Measurements from ENCODE around the gene RAD9A. TPM values are rescaled to one million over a fixed set of nuclear protein-coding genes. Genes with fewer than 3 reads are reported as not detected.

RAD9A gene
- polyA plus RNA-seq, 3 donors = 3.7 to 31.7 (median 3.8) TPM

DNA sequence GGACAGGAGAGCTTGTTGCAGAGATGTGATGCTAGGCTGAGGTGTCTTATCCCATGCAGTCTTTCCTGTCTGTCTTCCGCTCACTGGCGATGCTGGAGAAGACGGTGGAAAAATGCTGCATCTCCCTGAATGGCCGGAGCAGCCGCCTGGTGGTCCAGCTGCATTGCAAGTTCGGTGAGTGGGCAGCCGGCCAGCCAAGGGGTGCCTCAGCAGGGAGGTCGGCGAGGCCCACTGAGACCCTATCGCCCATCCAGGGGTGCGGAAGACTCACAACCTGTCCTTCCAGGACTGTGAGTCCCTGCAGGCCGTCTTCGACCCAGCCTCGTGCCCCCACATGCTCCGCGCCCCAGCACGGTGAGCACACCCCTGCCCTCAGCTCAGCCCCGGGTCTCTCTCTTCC is 1.7 kb downstream of the RAD9A start:
- Histone ChIP-seq H3K4me1 (ENCODE audit: control insufficient read depth in 1 of 2, insufficient read depth in 2 of 2, low read length in 2 of 2) (peaks cover 26 to 42% of the 10 kb centered on the region in 2 donors), H4K20me1 (ENCODE audit: insufficient read depth, low read length) (peaks cover 52% of the 10 kb centered on the region), H3K9ac (ENCODE audit: insufficient read depth, low read length, poor library complexity, severe bottlenecking) (no peak overlapping the region), H3K27me3 (ENCODE audit: control insufficient read depth in 2 of 2, insufficient read depth in 2 of 2, low read length in 2 of 2) (no peaks in the 10 kb centered on the region), H3K27ac (ENCODE audit: low read depth in 1 of 2, low read length in 2 of 2) (no peak overlapping the region), H3K4me2 (replicated peaks; ENCODE audit: extremely low read depth, low read length, poor library complexity, severe bottlenecking) (no peak overlapping the region), H3K9me3 (replicated peaks in 1 of 2; ENCODE audit: control insufficient read depth in 1 of 2, insufficient read depth in 1 of 2, low read length in 2 of 2) (no peaks in the 10 kb centered on the region), H3K36me3 (replicated peaks in 1 of 2; ENCODE audit: control insufficient read depth in 1 of 2, insufficient read depth in 2 of 2, low read length in 2 of 2) (peaks cover 21 to 36% of the 10 kb centered on the region in 2 donors), H2AFZ (ENCODE audit: insufficient read depth, low read depth, low read length, poor library complexity, severe bottlenecking) (no peak overlapping the region), H3K4me3 (replicated peaks in 1 of 3; ENCODE audit: low read depth in 2 of 3, low read length in 3 of 3) (no peak overlapping the region), H3K79me2 (ENCODE audit: insufficient read depth, low read length) (peaks cover 51% of the 10 kb centered on the region)
- Mint-ChIP-seq H3K27ac (no peak overlapping the region), H3K27me3 (ENCODE audit: low read depth in 3 of 3) (peaks cover 0 to 6% (median 1%) of the 10 kb centered on the region in 3 donors), H3K36me3 (peaks cover 26 to 27% of the 10 kb centered on the region in 2 donors), H3K4me3 (no peak overlapping the region), H3K9me3 (no peaks in the 10 kb centered on the region), H3K4me1 (peaks cover 46% of the 10 kb centered on the region)
- intact Hi-C loops (cut with micrococcal nuclease) = loop anchor here in 1 of 2 donors (5.0 to 10.0 kb wide), 2 partner anchors 34 to 549 kb away; partner anchors contain the start of genes RCE1 and RPS6KB2
- no peak for DNase-seq
- TF ChIP-seq, protein P1, sequence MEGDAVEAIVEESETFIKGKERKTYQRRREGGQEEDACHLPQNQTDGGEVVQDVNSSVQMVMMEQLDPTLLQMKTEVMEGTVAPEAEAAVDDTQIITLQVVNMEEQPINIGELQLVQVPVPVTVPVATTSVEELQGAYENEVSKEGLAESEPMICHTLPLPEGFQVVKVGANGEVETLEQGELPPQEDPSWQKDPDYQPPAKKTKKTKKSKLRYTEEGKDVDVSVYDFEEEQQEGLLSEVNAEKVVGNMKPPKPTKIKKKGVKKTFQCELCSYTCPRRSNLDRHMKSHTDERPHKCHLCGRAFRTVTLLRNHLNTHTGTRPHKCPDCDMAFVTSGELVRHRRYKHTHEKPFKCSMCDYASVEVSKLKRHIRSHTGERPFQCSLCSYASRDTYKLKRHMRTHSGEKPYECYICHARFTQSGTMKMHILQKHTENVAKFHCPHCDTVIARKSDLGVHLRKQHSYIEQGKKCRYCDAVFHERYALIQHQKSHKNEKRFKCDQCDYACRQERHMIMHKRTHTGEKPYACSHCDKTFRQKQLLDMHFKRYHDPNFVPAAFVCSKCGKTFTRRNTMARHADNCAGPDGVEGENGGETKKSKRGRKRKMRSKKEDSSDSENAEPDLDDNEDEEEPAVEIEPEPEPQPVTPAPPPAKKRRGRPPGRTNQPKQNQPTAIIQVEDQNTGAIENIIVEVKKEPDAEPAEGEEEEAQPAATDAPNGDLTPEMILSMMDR (IDR thresholded peaks at IDR 0.05) = no peak
- 92% methylated on average over 18 of the region's 18 CpGs for WGBS (ENCODE audit: insufficient coverage)

- Histone ChIP-seq H3K4me3 (replicated peaks in 1 of 3; ENCODE audit: low read depth in 2 of 3, low read length in 3 of 3) (no peak overlapping the region), H3K27me3 (ENCODE audit: control insufficient read depth in 2 of 2, insufficient read depth in 2 of 2, low read length in 2 of 2) (no peaks in the 10 kb centered on the region), H3K4me2 (replicated peaks; ENCODE audit: extremely low read depth, low read length, poor library complexity, severe bottlenecking) (no peak overlapping the region), H3K79me2 (ENCODE audit: insufficient read depth, low read length) (peaks cover 56% of the 10 kb centered on the region), H3K4me1 (ENCODE audit: control insufficient read depth in 1 of 2, insufficient read depth in 2 of 2, low read length in 2 of 2) (peaks cover 26 to 46% of the 10 kb centered on the region in 2 donors), H4K20me1 (ENCODE audit: insufficient read depth, low read length) (peaks cover 57% of the 10 kb centered on the region), H2AFZ (ENCODE audit: insufficient read depth, low read depth, low read length, poor library complexity, severe bottlenecking) (no peak overlapping the region), H3K27ac (ENCODE audit: low read depth in 1 of 2, low read length in 2 of 2) (no peak overlapping the region), H3K9me3 (replicated peaks in 1 of 2; ENCODE audit: control insufficient read depth in 1 of 2, insufficient read depth in 1 of 2, low read length in 2 of 2) (no peaks in the 10 kb centered on the region), H3K9ac (ENCODE audit: insufficient read depth, low read length, poor library complexity, severe bottlenecking) (no peak overlapping the region), H3K36me3 (replicated peaks in 1 of 2; ENCODE audit: control insufficient read depth in 1 of 2, insufficient read depth in 2 of 2, low read length in 2 of 2) (peaks cover 27 to 42% of the 10 kb centered on the region in 2 donors)
- peaks cover 28 to 32% of the 10 kb centered on the region in 2 donors for H3K36me3 Mint-ChIP-seq
- peaks cover 0 to 6% (median 0%) of the 10 kb centered on the region in 3 donors for H3K27me3 Mint-ChIP-seq (ENCODE audit: low read depth in 3 of 3)
- H3K27ac Mint-ChIP-seq = peak overlapping the region in 1 of 7 donors; percentile 70
- intact Hi-C loops (cut with micrococcal nuclease) = loop anchor here in 1 of 2 donors (5.0 to 10.0 kb wide), 2 partner anchors 33 to 549 kb away; partner anchors contain the start of genes RCE1 and RPS6KB2
- TF ChIP-seq, protein P1 (IDR thresholded peaks at IDR 0.05) = no peak
- no peak overlapping the region for H3K4me3 Mint-ChIP-seq
- H3K4me1 Mint-ChIP-seq = peaks cover 47% of the 10 kb centered on the region
- no peak for DNase-seq
- H3K9me3 Mint-ChIP-seq = no peaks in the 10 kb centered on the region
- 80% methylated on average over 1 of the region's 5 CpGs for WGBS (ENCODE audit: insufficient coverage)
These were observed 2.2 kb downstream of the RAD9A start for GRCh38 chr11:67393990-67394389.

All from CD14-positive monocyte (primary cell).